AG04450 (cell line): ENCODE results near the gene NRM. TPM values are rescaled to one million over a fixed set of nuclear protein-coding genes. Genes with fewer than 3 reads are reported as not detected.
A peak's percentile ranks its signal among the peaks of the same experiment; 100 is the strongest.

ENCODE experiments used
- CTCF ChIA-PET: fragments of 300-600, 350-600 bp; formaldehyde crosslinking; extraction: SDS; loops from one replicate; lab custom pipeline; 2022; ENCODE audit warnings: antibody characterized with exemption, inconsistent platforms; lab: Charles Lee
- POLR2A ChIA-PET: fragments of 350-600 bp; formaldehyde crosslinking; extraction: SDS; loops from one replicate; lab custom pipeline; 2021; ENCODE audit warnings: antibody characterized with exemption, inconsistent platforms; lab: Yijun Ruan, JAX
- DNase-seq: peaks from one replicate; pipeline ENCODE4 v3.0.0-alpha.2; 2011; ENCODE audit warnings: low read depth, low spot score
- H3K27ac ChIP-seq: one replicate; pipeline ENCODE4 v1.5.1; 2012; ENCODE audit warnings: low read depth, low read length, control low read depth
- H3K27me3 ChIP-seq: one replicate; pipeline ENCODE4 v1.6.0; 2012; ENCODE audit warnings: low read length; ENCODE audit not compliant: control insufficient read depth, insufficient read depth
- H3K4me3 ChIP-seq: 2 replicates; pipeline ENCODE4 v1.5.1; 2011; ENCODE audit warnings: mild to moderate bottlenecking, low read depth, low read length, control low read depth
- H3K9me3 ChIP-seq: 2 replicates; pipeline ENCODE4 v1.5.1; 2012; ENCODE audit warnings: low read length; ENCODE audit not compliant: control insufficient read depth, insufficient read depth
- polyA minus RNA-seq: library from RNA; depleted of rRNA, polyadenylated mRNA; stranded (reverse); fragments of >200 nt; gene quantifications from 2 replicates; pipeline ENCODE4 v1.2.3, GENCODE V29; 2011; rRNA and poly(A)+ RNA removed
- polyA plus RNA-seq: library from polyadenylated mRNA; depleted of rRNA; stranded (reverse); fragments of >200 nt; gene quantifications from 2 replicates; pipeline ENCODE4 v1.2.3, GENCODE V29; 2011; rRNA removed
- TF ChIP-seq, protein P1 (sequence below): IDR thresholded peaks from 2 replicates; pipeline ENCODE4 v1.5.1; 2011; ENCODE audit warnings: low read depth, low read length, control low read depth, inconsistent platforms

NRM gene, protein sequence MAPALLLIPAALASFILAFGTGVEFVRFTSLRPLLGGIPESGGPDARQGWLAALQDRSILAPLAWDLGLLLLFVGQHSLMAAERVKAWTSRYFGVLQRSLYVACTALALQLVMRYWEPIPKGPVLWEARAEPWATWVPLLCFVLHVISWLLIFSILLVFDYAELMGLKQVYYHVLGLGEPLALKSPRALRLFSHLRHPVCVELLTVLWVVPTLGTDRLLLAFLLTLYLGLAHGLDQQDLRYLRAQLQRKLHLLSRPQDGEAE
- polyA plus RNA-seq = 14.6 and 17.4 TPM in 2 replicates
- 11.0 and 15.0 TPM in 2 replicates for polyA minus RNA-seq

DNA sequence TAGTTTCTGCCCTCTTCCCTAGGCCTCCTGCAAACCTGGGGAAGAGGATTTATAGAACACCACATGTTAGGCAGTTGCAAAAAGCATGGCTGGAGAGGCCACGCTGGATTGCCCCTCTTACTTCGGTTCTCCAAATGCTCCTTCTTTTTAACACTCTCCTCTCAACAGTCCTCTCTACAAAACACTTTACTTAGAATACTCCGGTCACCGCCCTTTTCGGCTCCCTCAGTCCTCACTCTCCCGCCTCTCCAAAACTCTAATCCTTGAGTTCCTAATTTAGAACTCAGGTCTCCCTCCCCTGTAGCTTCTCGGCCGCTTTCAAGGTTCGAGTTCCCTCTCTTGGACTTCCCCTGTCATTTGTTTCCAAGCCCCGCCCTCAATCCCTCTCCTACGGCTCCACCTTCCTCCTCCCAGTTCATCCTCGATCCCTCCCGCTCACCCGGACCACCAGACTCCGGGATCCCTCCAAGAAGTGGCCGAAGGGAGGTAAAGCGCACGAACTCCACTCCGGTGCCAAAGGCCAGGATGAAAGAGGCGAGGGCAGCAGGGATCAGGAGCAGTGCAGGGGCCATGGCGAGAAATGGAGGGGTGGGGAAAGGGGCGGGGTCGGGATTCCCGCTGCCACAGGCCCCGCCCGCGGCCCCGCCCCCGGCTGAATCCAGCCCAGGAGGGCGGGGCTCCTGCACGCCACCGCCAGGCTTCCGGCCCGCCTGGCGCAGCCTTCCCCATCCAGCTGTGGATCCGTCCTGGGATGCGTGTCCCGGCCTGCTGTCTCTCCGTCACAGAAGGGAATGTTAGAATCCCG lies at the start of gene NRM:
Gene NRM (minus strand): TSS at position 582 of the 805 bp plus-strand sequence. CDS start 10 bp downstream, at position 572.
- CTCF ChIA-PET = interaction anchor here (1.0 to 1.6 kb wide), 2 partner anchors 11 to 33 kb away, joined by 3 to 12 read pairs; no protein-coding TSS in a partner anchor
- POLR2A ChIA-PET = interaction anchor here (0.6 to 4.8 kb wide), 8 partner anchors 8 to 119 kb away, joined by 3 to 43 read pairs (median 4); partner anchors contain the start of genes ABCF1, MDC1 and TUBB
- TF ChIP-seq, protein P1, sequence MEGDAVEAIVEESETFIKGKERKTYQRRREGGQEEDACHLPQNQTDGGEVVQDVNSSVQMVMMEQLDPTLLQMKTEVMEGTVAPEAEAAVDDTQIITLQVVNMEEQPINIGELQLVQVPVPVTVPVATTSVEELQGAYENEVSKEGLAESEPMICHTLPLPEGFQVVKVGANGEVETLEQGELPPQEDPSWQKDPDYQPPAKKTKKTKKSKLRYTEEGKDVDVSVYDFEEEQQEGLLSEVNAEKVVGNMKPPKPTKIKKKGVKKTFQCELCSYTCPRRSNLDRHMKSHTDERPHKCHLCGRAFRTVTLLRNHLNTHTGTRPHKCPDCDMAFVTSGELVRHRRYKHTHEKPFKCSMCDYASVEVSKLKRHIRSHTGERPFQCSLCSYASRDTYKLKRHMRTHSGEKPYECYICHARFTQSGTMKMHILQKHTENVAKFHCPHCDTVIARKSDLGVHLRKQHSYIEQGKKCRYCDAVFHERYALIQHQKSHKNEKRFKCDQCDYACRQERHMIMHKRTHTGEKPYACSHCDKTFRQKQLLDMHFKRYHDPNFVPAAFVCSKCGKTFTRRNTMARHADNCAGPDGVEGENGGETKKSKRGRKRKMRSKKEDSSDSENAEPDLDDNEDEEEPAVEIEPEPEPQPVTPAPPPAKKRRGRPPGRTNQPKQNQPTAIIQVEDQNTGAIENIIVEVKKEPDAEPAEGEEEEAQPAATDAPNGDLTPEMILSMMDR = no peak
- Histone ChIP-seq H3K27ac (peak within 1 kb of the TSS; percentile 69), H3K9me3 (no peaks in the 10 kb centered on the region; the same call in 1 of the 2 replicates), H3K27me3 (no peaks in the 10 kb centered on the region), H3K4me3 (peak within 1 kb of the TSS; percentile 87)
- DNase-seq = no peak

DNA sequence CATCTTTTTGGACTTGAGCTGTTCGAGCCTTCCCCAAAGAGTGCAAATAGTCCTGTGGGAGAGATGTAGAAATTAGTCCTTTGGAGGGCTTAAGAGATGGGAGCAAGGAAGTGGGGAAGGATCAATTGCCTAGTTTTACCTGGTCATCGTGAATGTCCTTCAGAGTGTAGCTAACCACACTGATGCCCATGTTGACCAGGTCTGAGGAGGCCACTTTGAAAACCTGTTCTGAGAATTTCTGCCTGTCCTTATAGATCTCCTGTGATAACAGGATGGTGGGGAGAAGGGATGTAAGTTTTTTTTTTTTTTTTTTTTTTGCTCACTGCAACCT lies 49.7 kb upstream of the NRM start:
- Histone ChIP-seq H3K27me3 (no peaks in the 10 kb centered on the region), H3K9me3 (no peaks in the 10 kb centered on the region; the same call in 1 of the 2 replicates), H3K27ac (no peak overlapping the region), H3K4me3 (no peak overlapping the region)
- TF ChIP-seq, protein P1 = no peak
- CTCF ChIA-PET = interaction anchor here (1.0 to 1.7 kb wide), 3 partner anchors 18 to 112 kb away, joined by 5 to 15 read pairs (median 7); no protein-coding TSS in a partner anchor
- POLR2A ChIA-PET = interaction anchor here (0.9 to 1.9 kb wide), 7 partner anchors 10 to 61 kb away, joined by 3 to 11 read pairs (median 4); no protein-coding TSS in a partner anchor
- no peak for DNase-seq

DNA sequence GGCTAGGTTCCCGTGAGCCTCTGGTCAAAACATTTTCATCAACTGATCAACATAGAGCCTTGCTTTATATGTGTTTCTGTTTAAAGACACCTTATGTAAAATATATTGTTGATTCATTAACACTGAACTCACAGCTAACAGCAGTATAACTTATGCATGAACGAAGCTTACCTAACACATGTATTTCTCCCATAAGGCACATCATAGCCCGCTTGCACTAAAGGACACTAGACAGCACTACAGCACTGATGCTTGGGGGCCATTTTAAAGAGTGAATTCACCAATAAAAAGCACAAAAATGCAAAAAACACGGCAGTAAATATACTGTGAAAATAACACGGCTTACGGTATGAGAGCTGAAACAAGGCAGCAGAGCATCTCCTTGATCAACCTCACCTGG lies 47.7 kb upstream of the NRM start:
- CTCF ChIA-PET = interaction anchor here (1.3 to 1.5 kb wide), 2 partner anchors 10 to 90 kb away, joined by 4 read pairs; no protein-coding TSS in a partner anchor
- Histone ChIP-seq H3K27ac (no peak overlapping the region), H3K9me3 (no peaks in the 10 kb centered on the region; the same call in 1 of the 2 replicates), H3K27me3 (no peaks in the 10 kb centered on the region), H3K4me3 (no peak overlapping the region)
- DNase-seq = no peak
- TF ChIP-seq, protein P1 = no peak
- POLR2A ChIA-PET = no interaction called here

DNA sequence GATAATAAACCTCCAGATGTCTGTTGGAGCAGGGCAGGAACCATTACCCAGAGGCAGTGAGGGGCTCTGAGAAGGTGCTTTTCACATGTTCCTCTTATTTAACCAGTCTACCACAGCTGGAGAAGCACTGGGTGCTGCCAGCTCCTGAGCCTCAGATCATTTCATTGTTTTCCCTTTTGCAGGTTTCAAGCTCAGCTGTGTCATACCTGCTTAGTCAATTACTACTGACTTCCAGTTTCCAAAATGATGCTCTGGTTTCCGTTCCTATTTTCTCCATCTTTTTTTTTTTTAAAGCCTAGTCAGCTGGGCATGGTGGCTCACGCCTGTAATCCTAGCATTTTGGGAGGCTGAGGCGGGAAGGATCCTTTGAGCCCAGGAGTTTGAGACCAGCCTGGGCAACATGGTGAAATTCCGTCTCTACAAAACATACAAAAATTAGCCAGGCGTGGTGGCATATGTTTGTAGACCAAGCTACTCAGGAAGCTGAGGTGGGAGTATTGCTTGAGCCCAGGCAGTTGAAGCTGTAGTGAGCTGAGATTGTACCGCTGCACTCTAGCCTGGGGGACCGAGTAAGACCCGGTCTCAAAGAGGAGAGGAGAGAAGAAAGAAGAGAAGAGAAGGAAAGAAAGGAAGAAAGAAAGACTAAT lies 45.0 kb upstream of the NRM start:
- H3K4me3 ChIP-seq = no peak overlapping the region
- H3K27ac ChIP-seq = no peak overlapping the region
- H3K27me3 ChIP-seq = no peaks in the 10 kb centered on the region
- POLR2A ChIA-PET = no interaction called here
- H3K9me3 ChIP-seq = no peaks in the 10 kb centered on the region
- TF ChIP-seq, protein P1 = no peak
- no peak for DNase-seq
- CTCF ChIA-PET = interaction anchor here (2.0 to 2.3 kb wide), 2 partner anchors 13 to 57 kb away, joined by 7 to 9 read pairs; no protein-coding TSS in a partner anchor
